ENCODE results near the gene GJA3. TPM values are rescaled to one million over a fixed set of nuclear protein-coding genes. Genes with fewer than 3 reads are reported as not detected.
A peak's percentile ranks its signal among the peaks of the same experiment; 100 is the strongest.

GJA3 gene
- total and polyA plus RNA-seq, 2 of the 4 experiments (the other 2 are of a cell fraction) = 1.5 to 2.7 TPM

GRCh38 chr13:20101467-20102316 is 59.2 kb downstream of the GJA3 start (continued):
- no peak for TF ChIP-seq USF2 (IDR thresholded peaks at IDR 0.05; ENCODE audit: low read depth, low read length)

- BruUV-seq (replicated peaks) = no TSS peak
- no CpG with 5 or more reads among the region's 9 CpGs for WGBS, 2 experiments (ENCODE audit: extremely low coverage in 2 of 2, insufficient read length in 1 of 2)
- Histone ChIP-seq H3K4ac (ENCODE audit: low read depth, low read length) (no peak overlapping the region), H2AFZ (replicated peaks; ENCODE audit: low read length, poor library complexity) (no peak overlapping the region), H3K9me1 (ENCODE audit: insufficient read depth, low read length) (no peaks in the 10 kb centered on the region), H3K4me1 (ENCODE audit: control insufficient read depth, insufficient read depth, low read length) (peaks cover 2% of the 10 kb centered on the region; the same call in 1 of the 2 replicates), H2BK5ac (ENCODE audit: low read depth, low read length, poor library complexity, severe bottlenecking) (no peak overlapping the region), H3K4me2 (ENCODE audit: low read depth, low read length) (no peak overlapping the region), H3K9ac (ENCODE audit: low read depth, low read length) (no peak overlapping the region), H3K4me3 (ENCODE audit: insufficient read depth, low read depth, low read length) (no peak overlapping the region), H4K20me1 (ENCODE audit: insufficient read depth, low read length) (no peaks in the 10 kb centered on the region), H3K36me3 (ENCODE audit: control insufficient read depth, insufficient read depth, low read length) (no peaks in the 10 kb centered on the region), H3K56ac (ENCODE audit: extremely low read depth, insufficient read depth, low read length) (no peak overlapping the region), H2BK120ac (ENCODE audit: low read depth, low read length) (no peak overlapping the region), H4K5ac (ENCODE audit: low read depth, low read length) (no peak overlapping the region), H3K18ac (ENCODE audit: low read depth, low read length) (no peak overlapping the region), H2BK20ac (ENCODE audit: low read depth, low read length) (no peak overlapping the region), H2AK5ac (ENCODE audit: low read depth, low read length) (no peak overlapping the region), H3K79me1 (ENCODE audit: low read depth in 1 of 2, low read length in 2 of 2) (no peaks in the 10 kb centered on the region), H2BK15ac (ENCODE audit: low read depth, low read length) (no peak overlapping the region), H3K27me3 (ENCODE audit: control insufficient read depth, insufficient read depth, low read length) (peaks cover 21% of the 10 kb centered on the region), H2AK9ac (replicated peaks; ENCODE audit: low read depth, low read length, poor library complexity) (peak overlapping the region; percentile 34), H4K91ac (ENCODE audit: insufficient read depth, low read depth, low read length) (no peak overlapping the region), H3K9me3 (ENCODE audit: control insufficient read depth, insufficient read depth, low read length) (no peaks in the 10 kb centered on the region), H3K14ac (replicated peaks; ENCODE audit: low read depth, low read length) (no peak overlapping the region), H3K23ac (ENCODE audit: low read depth, low read length) (no peak overlapping the region), H3K27ac (ENCODE audit: insufficient read depth, low read length) (no peak overlapping the region), H4K8ac (ENCODE audit: low read depth in 2 of 2, low read length in 2 of 2) (no peak overlapping the region)
- ChIA-PET CTCF (interaction anchor here (0.6 kb wide), 1 partner anchor 9 kb away, joined by 3 read pairs; no protein-coding TSS in a partner anchor), POLR2A (ENCODE audit: unreplicated experiment) (no interaction called here)
- dilution Hi-C loops (cut with HindIII; ENCODE audit: low sequenced_read_pairs, unreplicated experiment) = no loop called here
- ATAC-seq (ENCODE audit: low read depth) (no peak), DNase-seq (no peak)
- in situ Hi-C loops (cut with MboI; ENCODE audit: low sequenced_read_pairs) = no loop called here
- intact Hi-C loops (cut with micrococcal nuclease) = no loop called here
- no peak for TF ChIP-seq CEBPB (IDR thresholded peaks at IDR 0.05; ENCODE audit: low read depth, low read length)
- TF ChIP-seq BHLHE40 (IDR thresholded peaks at IDR 0.05; ENCODE audit: low read depth, low read length) = no peak
Measured at GRCh38 chr13:20099319-20099718, 61.5 kb downstream of the GJA3 start.
